Measurements from ENCODE around the gene GAS7. TPM values are rescaled to one million over a fixed set of nuclear protein-coding genes. Genes with fewer than 3 reads are reported as not detected.
"Not testable (repeated sequence)": the region's sequence is repeated elsewhere in the genome, so short reads cannot be mapped to it uniquely, and the experiment has no call there.

The GAS7 gene
- polyA plus RNA-seq, 1 donor: 24.4 TPM

DNA sequence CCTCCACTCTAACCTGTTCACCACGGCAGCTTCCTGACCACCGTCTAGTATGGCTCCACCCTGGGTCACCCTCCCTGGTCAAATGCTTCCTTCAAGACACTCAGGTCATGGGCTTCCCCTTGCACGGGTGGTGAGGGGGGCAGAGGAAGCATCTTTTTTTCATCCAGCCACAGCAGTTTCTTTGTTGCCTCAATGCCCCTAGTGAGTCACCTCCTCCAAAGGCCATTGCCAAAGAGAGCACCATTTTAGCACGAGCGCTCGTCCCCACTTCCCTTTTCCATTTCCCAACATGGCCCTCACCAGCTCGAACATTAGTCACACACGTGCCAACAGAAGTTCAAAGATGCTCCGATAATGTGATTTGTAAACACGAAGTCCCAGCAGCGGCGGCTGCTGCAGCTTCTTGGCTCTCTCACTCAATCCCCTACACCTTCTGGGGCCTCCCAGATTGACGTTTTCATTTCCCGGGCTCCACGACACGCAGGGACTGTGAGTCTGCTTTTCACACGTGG, 134.6 kb downstream of the GAS7 start:
- no CpG with 5 or more reads among the region's 17 CpGs for WGBS (ENCODE audit: insufficient coverage, low lambda C conversion rate)
- peaks cover 13% of the 10 kb centered on the region for H3K4me1 ChIP-seq (ENCODE audit: control insufficient read depth, insufficient read depth, low read length)
- H3K36me3 ChIP-seq (ENCODE audit: control insufficient read depth, insufficient read depth, low read length): no peaks in the 10 kb centered on the region
- no peaks in the 10 kb centered on the region for H3K27me3 ChIP-seq (ENCODE audit: control insufficient read depth, insufficient read depth, low read length)
- H3K27ac ChIP-seq (ENCODE audit: low read length): no peak overlapping the region
- no peak for DNase-seq
- H3K9me3 ChIP-seq (ENCODE audit: control insufficient read depth, low read depth, low read length): no peaks in the 10 kb centered on the region
- no peak overlapping the region for H3K4me3 ChIP-seq (ENCODE audit: low read length)

DNA sequence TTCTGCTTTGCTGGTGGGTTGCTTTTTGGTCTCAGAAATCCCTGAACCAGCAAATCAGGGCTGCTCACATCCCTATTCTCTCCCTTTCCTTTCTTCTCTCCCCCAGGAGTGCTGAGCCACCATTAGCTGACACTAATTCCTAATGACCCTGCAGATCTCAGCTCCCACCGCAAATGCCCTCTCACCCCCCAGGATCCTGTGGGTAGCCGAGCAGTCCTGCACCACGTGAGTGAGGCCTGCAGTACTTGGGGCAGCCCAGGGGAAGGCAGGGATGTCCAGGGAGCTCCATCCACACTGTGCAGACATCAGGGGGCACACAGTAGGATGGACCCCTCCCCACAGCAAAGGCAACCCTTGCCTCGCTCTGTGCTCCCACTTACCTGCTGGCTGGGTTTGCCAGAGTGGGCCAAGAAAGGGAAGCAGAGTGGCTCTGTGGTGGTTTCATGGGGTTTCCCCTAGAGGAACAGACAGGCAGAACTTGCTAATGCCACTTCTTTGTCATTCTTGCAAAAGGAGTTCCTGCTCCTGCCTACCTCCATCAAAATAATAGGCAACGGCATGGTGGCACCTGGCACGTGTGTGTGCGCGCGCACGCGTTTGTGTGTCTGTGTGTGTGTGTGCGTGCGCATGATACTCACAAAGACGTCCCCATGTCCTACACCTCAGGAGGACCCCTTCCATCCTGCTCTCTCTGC, 135.6 kb downstream of the GAS7 start:
- peaks cover 13% of the 10 kb centered on the region for H3K4me1 ChIP-seq (ENCODE audit: control insufficient read depth, insufficient read depth, low read length)
- no CpG with 5 or more reads among the region's 14 CpGs for WGBS (ENCODE audit: insufficient coverage, low lambda C conversion rate)
- no peaks in the 10 kb centered on the region for H3K9me3 ChIP-seq (ENCODE audit: control insufficient read depth, low read depth, low read length)
- no peaks in the 10 kb centered on the region for H3K36me3 ChIP-seq (ENCODE audit: control insufficient read depth, insufficient read depth, low read length)
- DNase-seq: no peak
- H3K27me3 ChIP-seq (ENCODE audit: control insufficient read depth, insufficient read depth, low read length): no peaks in the 10 kb centered on the region
- no peak overlapping the region for H3K4me3 ChIP-seq (ENCODE audit: low read length)
- H3K27ac ChIP-seq (ENCODE audit: low read length): no peak overlapping the region

DNA sequence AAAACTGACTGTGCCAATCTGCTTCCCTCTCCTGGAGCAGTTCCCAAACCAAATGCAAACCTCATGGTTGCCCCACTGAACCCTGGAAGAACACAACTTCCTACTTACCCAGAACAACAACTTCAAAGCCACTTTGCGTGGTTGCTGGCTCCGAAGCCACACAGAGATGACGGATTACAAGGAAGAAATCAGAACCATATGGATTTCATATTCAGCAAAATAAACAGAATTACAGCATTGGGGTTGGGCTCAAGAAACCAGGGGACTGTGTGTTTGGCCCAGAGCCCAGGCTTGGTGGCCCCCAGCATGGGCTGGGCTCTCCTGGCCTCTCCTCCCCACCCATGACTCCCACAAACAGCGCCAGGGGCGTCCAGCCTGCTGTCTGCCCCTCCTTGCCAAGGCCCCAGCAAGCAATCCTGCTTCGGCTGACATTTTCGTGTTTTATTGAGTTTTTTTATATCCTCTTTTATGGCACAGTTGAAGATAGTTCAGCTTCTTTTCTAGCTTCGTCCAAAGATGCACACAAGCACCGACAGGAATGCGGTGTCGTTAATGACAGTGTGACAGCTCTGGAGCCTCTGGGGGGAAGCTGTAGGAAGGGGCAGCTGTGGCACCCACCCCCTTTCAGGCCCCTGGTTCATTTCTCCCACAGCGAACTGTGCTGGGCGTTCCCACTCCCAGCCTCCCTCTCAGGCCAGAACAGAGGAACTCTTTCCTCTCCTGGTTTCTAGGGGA, 137.1 kb downstream of the GAS7 start:
- H3K4me1 ChIP-seq (ENCODE audit: control insufficient read depth, insufficient read depth, low read length): peaks cover 13% of the 10 kb centered on the region
- H3K9me3 ChIP-seq (ENCODE audit: control insufficient read depth, low read depth, low read length): peaks cover 4% of the 10 kb centered on the region
- H3K36me3 ChIP-seq (ENCODE audit: control insufficient read depth, insufficient read depth, low read length): no peaks in the 10 kb centered on the region
- no peaks in the 10 kb centered on the region for H3K27me3 ChIP-seq (ENCODE audit: control insufficient read depth, insufficient read depth, low read length)
- H3K4me3 ChIP-seq (ENCODE audit: low read length): no peak overlapping the region
- WGBS (ENCODE audit: insufficient coverage, low lambda C conversion rate): 28% methylated on average over 2 of the region's 13 CpGs
- H3K27ac ChIP-seq (ENCODE audit: low read length): no peak overlapping the region
- no peak for DNase-seq

DNA sequence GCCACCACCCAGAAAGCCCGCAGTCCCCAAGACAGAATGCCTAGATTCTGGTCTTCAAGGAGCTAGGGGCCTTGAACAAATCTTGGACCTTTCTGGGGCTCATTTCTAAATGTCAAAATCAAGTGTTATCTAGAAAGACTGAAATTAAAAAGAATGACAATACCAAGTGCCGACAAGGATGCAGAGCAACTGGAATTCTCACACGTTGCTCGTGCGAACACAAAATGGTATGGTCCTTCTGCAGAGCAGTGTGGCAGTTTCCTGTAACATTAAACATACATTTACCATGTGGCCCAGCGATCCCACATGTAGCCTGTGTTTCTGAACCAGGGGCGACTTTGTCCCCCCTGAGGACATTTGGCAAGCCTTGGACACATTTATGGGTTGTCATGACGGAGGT, 137.9 kb downstream of the GAS7 start:
- Histone ChIP-seq H3K4me3 (ENCODE audit: low read length) (no peak overlapping the region), H3K9me3 (ENCODE audit: control insufficient read depth, low read depth, low read length) (peaks cover 4% of the 10 kb centered on the region), H3K36me3 (ENCODE audit: control insufficient read depth, insufficient read depth, low read length) (no peaks in the 10 kb centered on the region), H3K27ac (ENCODE audit: low read length) (no peak overlapping the region), H3K4me1 (ENCODE audit: control insufficient read depth, insufficient read depth, low read length) (peaks cover 13% of the 10 kb centered on the region), H3K27me3 (ENCODE audit: control insufficient read depth, insufficient read depth, low read length) (no peaks in the 10 kb centered on the region)
- DNase-seq: no peak
- WGBS (ENCODE audit: insufficient coverage, low lambda C conversion rate): no CpG with 5 or more reads among the region's 8 CpGs

DNA sequence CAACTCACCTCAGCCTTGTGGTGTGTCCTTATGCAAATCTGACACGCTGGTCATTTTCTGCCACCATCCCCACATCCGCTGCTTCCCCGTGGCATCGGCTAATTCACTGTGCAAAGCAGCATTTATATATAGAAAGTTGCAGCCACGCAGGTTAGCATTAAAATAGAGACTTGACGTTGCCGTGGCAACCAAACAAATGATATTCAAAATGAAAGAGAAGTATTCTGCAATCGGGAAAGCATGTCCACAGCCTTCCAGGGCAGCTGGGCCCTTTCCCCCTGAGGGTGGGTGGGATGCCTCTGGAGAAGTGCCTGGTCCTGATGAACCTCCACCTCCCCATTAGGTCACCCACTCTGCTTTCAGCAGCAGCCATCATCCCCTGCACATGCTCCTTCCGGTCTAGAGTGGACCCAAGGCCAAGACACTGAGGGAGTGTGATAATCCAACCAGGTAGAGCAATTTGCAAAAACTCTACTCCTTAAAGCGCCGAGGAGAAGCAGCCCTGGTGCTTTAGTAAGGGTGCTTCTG, 138.7 kb downstream of the GAS7 start:
- Histone ChIP-seq H3K9me3 (ENCODE audit: control insufficient read depth, low read depth, low read length) (peaks cover 4% of the 10 kb centered on the region), H3K27ac (ENCODE audit: low read length) (peak overlapping the region; percentile 38), H3K4me1 (ENCODE audit: control insufficient read depth, insufficient read depth, low read length) (peaks cover 13% of the 10 kb centered on the region), H3K4me3 (ENCODE audit: low read length) (no peak overlapping the region), H3K36me3 (ENCODE audit: control insufficient read depth, insufficient read depth, low read length) (no peaks in the 10 kb centered on the region), H3K27me3 (ENCODE audit: control insufficient read depth, insufficient read depth, low read length) (no peaks in the 10 kb centered on the region)
- no CpG with 5 or more reads among the region's 11 CpGs for WGBS (ENCODE audit: insufficient coverage, low lambda C conversion rate)
- peak in 1 of 2 donors; percentile 34 for DNase-seq

DNA sequence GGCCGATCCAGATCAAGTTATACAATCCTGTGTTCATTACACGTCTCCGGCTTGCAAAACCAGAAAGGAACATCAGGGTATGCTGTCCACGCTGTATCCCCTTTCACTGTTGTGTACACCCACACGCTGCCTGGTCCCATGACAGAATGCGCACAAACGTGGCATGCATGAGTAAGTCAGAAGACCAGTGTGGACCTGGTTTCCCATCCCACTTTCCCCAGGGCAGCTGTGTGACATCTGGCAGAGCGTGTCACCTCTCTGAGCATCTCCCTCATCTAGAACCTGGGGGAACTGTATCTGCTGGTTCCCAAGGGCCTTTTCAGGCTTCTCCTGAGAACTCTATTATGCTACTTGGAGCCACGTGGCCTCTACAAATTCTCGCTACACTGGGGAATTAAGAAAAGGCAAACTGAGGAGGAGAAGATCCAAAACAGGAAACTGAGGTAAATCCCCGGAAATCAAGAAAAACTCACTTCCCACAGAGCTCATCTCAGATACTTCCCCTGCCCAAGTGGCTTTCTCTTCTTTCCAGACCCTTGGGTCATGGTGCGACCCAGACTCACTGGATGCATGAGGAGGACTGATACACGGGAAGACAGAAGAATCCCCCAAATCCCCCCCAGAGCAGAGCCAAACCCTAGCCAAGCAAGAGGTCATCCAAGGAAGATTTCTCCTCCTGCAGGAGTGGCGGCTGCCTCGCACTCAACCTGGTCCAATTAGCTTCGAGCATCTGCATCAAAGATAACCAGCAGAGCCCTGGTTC, 139.3 kb downstream of the GAS7 start:
- 100% methylated on average over 1 of the region's 16 CpGs for WGBS (ENCODE audit: insufficient coverage, low lambda C conversion rate)
- DNase-seq: no peak
- no peak overlapping the region for H3K27ac ChIP-seq (ENCODE audit: low read length)
- H3K36me3 ChIP-seq (ENCODE audit: control insufficient read depth, insufficient read depth, low read length): no peaks in the 10 kb centered on the region
- H3K4me1 ChIP-seq (ENCODE audit: control insufficient read depth, insufficient read depth, low read length): peaks cover 13% of the 10 kb centered on the region
- no peak overlapping the region for H3K4me3 ChIP-seq (ENCODE audit: low read length)
- H3K27me3 ChIP-seq (ENCODE audit: control insufficient read depth, insufficient read depth, low read length): no peaks in the 10 kb centered on the region
- H3K9me3 ChIP-seq (ENCODE audit: control insufficient read depth, low read depth, low read length): peaks cover 4% of the 10 kb centered on the region

DNA sequence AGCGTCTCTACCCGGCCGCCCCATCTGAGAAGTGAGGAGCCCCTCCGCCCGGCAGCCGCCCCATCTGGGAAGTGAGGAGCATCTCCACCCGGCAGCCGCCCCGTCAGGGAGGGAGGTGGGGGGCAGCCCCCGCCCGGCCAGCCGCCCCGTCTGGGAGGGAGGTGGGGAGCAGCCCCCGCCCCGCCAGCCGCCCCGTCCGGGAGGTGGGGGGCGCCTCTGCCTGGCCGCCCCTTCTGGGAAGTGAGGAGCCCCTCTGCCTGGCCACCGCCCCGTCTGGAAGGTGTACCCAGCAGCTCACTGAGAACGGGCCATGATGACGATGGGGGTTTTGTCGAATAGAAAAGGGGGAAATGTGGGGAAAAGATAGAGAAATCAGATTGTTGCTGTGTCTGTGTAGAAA, 140.9 kb downstream of the GAS7 start:
- peaks cover 11% of the 10 kb centered on the region for H3K4me1 ChIP-seq (ENCODE audit: control insufficient read depth, insufficient read depth, low read length)
- not testable (repeated sequence) for H3K4me3 ChIP-seq (ENCODE audit: low read length); H3K27me3 ChIP-seq (ENCODE audit: control insufficient read depth, insufficient read depth, low read length); DNase-seq; H3K36me3 ChIP-seq (ENCODE audit: control insufficient read depth, insufficient read depth, low read length); H3K9me3 ChIP-seq (ENCODE audit: control insufficient read depth, low read depth, low read length); H3K27ac ChIP-seq (ENCODE audit: low read length)
- no CpG with 5 or more reads among the region's 25 CpGs for WGBS (ENCODE audit: insufficient coverage, low lambda C conversion rate)

DNA sequence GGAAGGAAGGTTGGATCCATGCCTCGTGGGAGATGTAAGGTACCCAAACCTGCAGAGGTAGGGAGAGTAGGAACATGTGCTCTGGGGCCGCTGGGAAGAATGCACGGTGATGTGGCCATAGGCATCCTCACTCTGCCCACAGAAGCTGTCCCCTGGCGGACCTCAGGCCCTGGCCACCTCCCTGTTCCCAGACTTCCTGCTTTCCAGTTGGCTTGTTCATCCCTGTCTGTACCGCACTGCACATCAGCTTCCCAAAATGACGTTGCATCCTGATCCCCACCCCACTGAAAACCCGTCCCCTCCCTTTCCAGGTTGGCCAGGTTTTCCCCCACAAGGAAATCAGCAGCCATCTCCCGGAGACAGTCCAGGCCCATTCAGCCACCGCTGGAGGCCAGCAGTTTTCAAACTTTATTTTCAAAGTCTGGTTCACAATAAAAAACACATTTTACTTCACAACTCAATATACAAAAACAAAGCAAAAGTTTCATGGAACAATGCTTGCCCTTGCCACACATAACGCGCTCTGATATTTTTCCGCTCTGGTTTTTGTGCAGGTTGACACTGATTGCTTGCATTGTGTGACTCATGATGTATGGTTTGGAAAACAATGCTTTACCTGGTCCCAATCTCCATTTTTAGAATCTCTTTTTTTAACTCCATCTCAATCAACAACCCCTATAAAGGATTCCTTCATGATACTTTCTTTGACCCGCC, 143.0 kb downstream of the GAS7 start:
- peaks cover 4% of the 10 kb centered on the region for H3K9me3 ChIP-seq (ENCODE audit: control insufficient read depth, low read depth, low read length)
- no peak overlapping the region for H3K27ac ChIP-seq (ENCODE audit: low read length)
- no peaks in the 10 kb centered on the region for H3K27me3 ChIP-seq (ENCODE audit: control insufficient read depth, insufficient read depth, low read length)
- H3K4me1 ChIP-seq (ENCODE audit: control insufficient read depth, insufficient read depth, low read length): peaks cover 3% of the 10 kb centered on the region
- 90% methylated on average over 2 of the region's 13 CpGs for WGBS (ENCODE audit: insufficient coverage, low lambda C conversion rate)
- H3K36me3 ChIP-seq (ENCODE audit: control insufficient read depth, insufficient read depth, low read length): no peaks in the 10 kb centered on the region
- DNase-seq: no peak
- H3K4me3 ChIP-seq (ENCODE audit: low read length): no peak overlapping the region

DNA sequence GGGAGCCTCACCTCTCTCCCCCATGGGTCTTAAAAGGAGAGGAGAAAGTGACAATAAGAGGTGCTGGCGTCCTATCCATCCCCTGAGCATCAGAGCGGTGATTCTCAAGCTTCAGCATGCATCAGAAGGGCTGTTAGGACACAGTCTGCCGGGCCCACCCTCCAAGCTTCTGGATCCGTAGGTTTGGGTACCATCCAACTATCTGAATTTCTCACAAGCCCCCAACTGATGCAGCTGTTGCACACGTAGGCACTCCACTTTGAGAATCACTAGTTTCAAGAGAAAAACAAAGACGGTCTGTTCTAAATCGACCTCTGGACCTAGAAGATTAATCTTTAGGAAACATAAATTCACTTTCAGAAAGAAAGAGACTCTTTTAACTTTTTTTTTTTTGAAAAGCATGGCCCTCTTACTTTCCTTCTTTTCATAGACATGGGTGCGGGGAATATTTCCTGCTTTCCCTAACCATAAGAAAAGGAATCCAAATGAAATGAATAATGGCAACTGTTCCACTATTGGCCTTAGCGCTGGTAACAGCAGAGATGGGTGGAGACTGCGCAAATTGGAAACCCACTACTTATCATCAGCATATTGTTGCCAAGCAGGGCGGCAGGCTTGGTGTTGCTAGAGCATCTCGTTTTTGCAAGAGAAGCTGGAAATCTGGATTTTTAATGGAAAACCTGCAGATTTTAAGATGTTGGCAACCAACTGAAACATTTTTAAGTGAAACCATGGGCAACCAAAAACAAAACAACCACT, 144.4 kb downstream of the GAS7 start:
- peak overlapping the region; percentile 26 for H3K27ac ChIP-seq (ENCODE audit: low read length)

More for the DNA sequence above, 144.4 kb downstream of the GAS7 start:
- H3K36me3 ChIP-seq (ENCODE audit: control insufficient read depth, insufficient read depth, low read length): no peaks in the 10 kb centered on the region
- H3K4me3 ChIP-seq (ENCODE audit: low read length): no peak overlapping the region
- peaks cover 4% of the 10 kb centered on the region for H3K9me3 ChIP-seq (ENCODE audit: control insufficient read depth, low read depth, low read length)
- peak in 1 of 2 donors; percentile 55 for DNase-seq
- H3K27me3 ChIP-seq (ENCODE audit: control insufficient read depth, insufficient read depth, low read length): no peaks in the 10 kb centered on the region
- H3K4me1 ChIP-seq (ENCODE audit: control insufficient read depth, insufficient read depth, low read length): no peaks in the 10 kb centered on the region
- 28% methylated on average over 2 of the region's 12 CpGs for WGBS (ENCODE audit: insufficient coverage, low lambda C conversion rate)

Measured in large intestine (tissue), 3 donors.